Measurements from ENCODE around the gene BRD4. TPM values are rescaled to one million over a fixed set of nuclear protein-coding genes. Genes with fewer than 3 reads are reported as not detected.
"Not testable (repeated sequence)": the region's sequence is repeated elsewhere in the genome, so short reads cannot be mapped to it uniquely, and the experiment has no call there.

Gene BRD4
- total RNA-seq, 4 donors from 2014 or later: 64.8 to 83.2 (median 73.9) TPM

DNA sequence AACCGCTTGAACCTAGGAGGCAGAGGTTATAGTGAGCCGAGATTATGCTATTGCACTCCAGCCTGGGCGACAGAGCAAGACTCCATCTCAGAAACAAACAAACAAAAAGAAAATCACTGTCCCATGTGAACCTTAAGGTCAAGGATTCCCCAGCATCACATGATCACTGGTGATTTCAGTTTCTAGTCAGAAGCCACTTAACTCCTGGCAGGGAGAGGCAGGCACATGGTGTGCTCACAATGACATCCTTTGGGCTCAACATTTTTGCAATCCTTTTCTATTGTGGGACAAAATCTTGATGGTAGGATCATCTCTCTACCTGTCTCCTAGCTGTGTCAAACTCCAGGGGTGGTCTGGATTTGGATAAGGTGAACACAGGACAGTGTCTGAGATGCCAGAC, 35.1 kb upstream of the BRD4 start:
- DNase-seq: no peak
- no peak overlapping the region for H3K27ac ChIP-seq
- in situ Hi-C loops (cut with MboI; ENCODE audit: low sequenced_read_pairs in 4 of 4): loop anchor here in 2 of 4 donors (25.0 kb wide), 2 partner anchors 105 to 195 kb away; no protein-coding TSS in a partner anchor

DNA sequence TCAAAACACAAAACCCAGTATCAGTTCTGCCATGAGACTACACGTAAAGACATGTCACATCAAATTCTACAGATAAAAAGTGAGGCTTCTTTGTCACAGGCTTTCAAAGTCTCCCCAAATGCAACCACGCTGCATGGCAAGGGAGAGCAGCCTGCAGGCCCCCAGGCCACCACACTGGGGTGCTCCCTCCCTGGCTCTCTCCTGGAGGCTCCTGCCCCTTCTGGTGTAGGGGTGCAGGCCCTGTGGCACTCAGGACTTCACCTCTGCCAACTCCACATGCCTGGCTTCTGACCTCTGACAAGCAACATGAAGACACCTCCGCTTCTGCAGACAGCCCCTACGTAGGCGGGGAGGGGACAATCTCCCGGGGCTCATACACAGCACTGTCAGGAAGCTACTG, 32.9 kb upstream of the BRD4 start:
- intact Hi-C loops (cut with DNase I; ENCODE audit: low total_unique reads): no loop called here

More for the DNA sequence above, 35.1 kb upstream of the BRD4 start:
- ATAC-seq: peak in 1 of 2 donors; percentile 30
- no peaks in the 10 kb centered on the region for H3K27me3 ChIP-seq
- H3K4me1 ChIP-seq: peaks cover 0 to 3% of the 10 kb centered on the region in 2 donors
- peaks cover 5 to 77% of the 10 kb centered on the region in 2 donors for H3K36me3 ChIP-seq
- intact Hi-C loops (cut with DNase I; ENCODE audit: low total_unique reads): no loop called here
- no peaks in the 10 kb centered on the region for H3K9me3 ChIP-seq
- no peak overlapping the region for H3K4me3 ChIP-seq
- TF ChIP-seq POLR2A (IDR thresholded peaks at IDR 0.05): no peak
- TF ChIP-seq, protein P1, sequence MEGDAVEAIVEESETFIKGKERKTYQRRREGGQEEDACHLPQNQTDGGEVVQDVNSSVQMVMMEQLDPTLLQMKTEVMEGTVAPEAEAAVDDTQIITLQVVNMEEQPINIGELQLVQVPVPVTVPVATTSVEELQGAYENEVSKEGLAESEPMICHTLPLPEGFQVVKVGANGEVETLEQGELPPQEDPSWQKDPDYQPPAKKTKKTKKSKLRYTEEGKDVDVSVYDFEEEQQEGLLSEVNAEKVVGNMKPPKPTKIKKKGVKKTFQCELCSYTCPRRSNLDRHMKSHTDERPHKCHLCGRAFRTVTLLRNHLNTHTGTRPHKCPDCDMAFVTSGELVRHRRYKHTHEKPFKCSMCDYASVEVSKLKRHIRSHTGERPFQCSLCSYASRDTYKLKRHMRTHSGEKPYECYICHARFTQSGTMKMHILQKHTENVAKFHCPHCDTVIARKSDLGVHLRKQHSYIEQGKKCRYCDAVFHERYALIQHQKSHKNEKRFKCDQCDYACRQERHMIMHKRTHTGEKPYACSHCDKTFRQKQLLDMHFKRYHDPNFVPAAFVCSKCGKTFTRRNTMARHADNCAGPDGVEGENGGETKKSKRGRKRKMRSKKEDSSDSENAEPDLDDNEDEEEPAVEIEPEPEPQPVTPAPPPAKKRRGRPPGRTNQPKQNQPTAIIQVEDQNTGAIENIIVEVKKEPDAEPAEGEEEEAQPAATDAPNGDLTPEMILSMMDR (IDR thresholded peaks at IDR 0.05 in 4 of 5, conservative IDR thresholded peaks at IDR 0.05 in 1 of 5): no peak

DNA sequence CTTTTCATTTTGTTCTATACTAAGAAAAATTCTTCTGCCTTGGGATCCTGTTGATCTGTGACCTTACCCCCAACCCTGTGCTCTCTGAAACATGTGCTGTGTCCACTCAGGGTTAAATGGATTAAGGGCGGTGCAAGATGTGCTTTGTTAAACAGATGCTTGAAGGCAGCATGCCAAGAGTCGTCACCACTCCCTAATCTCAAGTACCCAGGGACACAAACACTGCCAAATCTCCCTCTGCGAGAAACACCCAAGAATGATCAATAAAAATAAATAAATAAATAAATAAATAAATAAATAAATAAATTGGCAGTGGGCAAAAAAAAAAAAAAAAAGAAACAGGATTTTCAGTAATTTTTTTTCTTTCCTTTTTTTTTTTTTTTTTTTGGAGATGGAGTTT, 31.5 kb upstream of the BRD4 start:
- H3K4me1 ChIP-seq; H3K4me3 ChIP-seq; H3K27me3 ChIP-seq; ATAC-seq; intact Hi-C loops (cut with DNase I; ENCODE audit: low total_unique reads); H3K27ac ChIP-seq; H3K9me3 ChIP-seq; DNase-seq: not testable (repeated sequence)
- in situ Hi-C loops (cut with MboI; ENCODE audit: low sequenced_read_pairs in 4 of 4): loop anchor here in 2 of 4 donors (25.0 kb wide), 2 partner anchors 101 to 199 kb away; no protein-coding TSS in a partner anchor
- H3K36me3 ChIP-seq: peaks cover 5 to 75% of the 10 kb centered on the region in 2 donors

More for the DNA sequence above, 32.9 kb upstream of the BRD4 start:
- no peaks in the 10 kb centered on the region for H3K27me3 ChIP-seq
- no peaks in the 10 kb centered on the region for H3K9me3 ChIP-seq
- H3K4me1 ChIP-seq: no peaks in the 10 kb centered on the region
- no peak overlapping the region for H3K4me3 ChIP-seq
- no peak overlapping the region for H3K27ac ChIP-seq
- peaks cover 5 to 75% of the 10 kb centered on the region in 2 donors for H3K36me3 ChIP-seq
- DNase-seq (no peak), ATAC-seq (no peak)
- in situ Hi-C loops (cut with MboI; ENCODE audit: low sequenced_read_pairs in 4 of 4): loop anchor here in 2 of 4 donors (25.0 kb wide), 2 partner anchors 103 to 197 kb away; no protein-coding TSS in a partner anchor
- TF ChIP-seq POLR2A (IDR thresholded peaks at IDR 0.05): no peak
- TF ChIP-seq, protein P1 (IDR thresholded peaks at IDR 0.05 in 4 of 5, conservative IDR thresholded peaks at IDR 0.05 in 1 of 5): no peak

DNA sequence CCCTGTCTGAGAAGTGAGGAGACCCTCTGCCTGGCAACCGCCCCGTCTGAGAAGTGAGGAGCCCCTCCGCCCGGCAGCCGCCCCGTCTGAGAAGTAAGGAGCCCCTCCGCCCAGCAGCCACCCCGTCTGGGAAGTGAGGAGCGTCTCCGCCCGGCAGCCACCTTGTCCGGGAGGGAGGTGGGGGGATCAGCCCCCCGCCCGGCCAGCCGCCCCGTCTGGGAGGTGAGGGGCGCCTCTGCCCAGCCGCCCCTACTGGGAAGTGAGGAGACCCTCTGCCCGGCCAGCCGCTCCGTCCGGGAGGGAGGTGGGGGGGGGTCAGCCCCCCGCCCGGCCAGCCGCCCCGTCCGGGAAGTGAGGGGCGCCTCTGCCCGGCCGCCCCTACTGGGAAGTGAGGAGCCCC, 30.7 kb upstream of the BRD4 start:
- DNase-seq; ATAC-seq; H3K27me3 ChIP-seq; H3K27ac ChIP-seq; H3K4me3 ChIP-seq; H3K4me1 ChIP-seq; H3K9me3 ChIP-seq; intact Hi-C loops (cut with DNase I; ENCODE audit: low total_unique reads): not testable (repeated sequence)
- peaks cover 5 to 75% of the 10 kb centered on the region in 2 donors for H3K36me3 ChIP-seq
- in situ Hi-C loops (cut with MboI; ENCODE audit: low sequenced_read_pairs in 4 of 4): loop anchor here in 2 of 4 donors (25.0 kb wide), 2 partner anchors 101 to 199 kb away; no protein-coding TSS in a partner anchor

DNA sequence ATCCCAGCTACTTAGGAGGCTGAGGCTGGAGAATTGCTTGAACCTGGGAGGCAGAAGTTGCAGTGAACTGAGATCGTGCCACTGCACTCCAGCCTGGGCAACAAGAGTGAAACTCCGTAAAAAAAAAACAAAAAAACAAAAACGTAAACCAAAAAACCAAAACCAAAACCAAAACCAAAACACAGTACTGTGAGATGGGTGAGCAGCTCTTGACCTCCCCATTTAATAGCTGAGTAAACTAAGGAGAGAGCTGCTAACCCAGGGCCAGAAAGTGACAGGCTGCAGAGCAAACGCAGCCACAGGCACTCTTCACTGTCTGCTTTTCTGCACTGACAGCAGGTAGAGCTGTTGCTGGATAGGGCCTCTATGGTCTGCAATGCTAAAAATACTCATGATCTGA, 27.7 kb upstream of the BRD4 start:
- ATAC-seq; intact Hi-C loops (cut with DNase I; ENCODE audit: low total_unique reads); DNase-seq; H3K4me1 ChIP-seq; H3K9me3 ChIP-seq; H3K27me3 ChIP-seq; H3K4me3 ChIP-seq: not testable (repeated sequence)
- peak overlapping the region in 1 of 4 donors; percentile 13 for H3K27ac ChIP-seq
- in situ Hi-C loops (cut with MboI; ENCODE audit: low sequenced_read_pairs in 4 of 4): loop anchor here in 2 of 4 donors (25.0 kb wide), 2 partner anchors 98 to 202 kb away; no protein-coding TSS in a partner anchor
- H3K36me3 ChIP-seq: peaks cover 0 to 79% of the 10 kb centered on the region in 2 donors

DNA sequence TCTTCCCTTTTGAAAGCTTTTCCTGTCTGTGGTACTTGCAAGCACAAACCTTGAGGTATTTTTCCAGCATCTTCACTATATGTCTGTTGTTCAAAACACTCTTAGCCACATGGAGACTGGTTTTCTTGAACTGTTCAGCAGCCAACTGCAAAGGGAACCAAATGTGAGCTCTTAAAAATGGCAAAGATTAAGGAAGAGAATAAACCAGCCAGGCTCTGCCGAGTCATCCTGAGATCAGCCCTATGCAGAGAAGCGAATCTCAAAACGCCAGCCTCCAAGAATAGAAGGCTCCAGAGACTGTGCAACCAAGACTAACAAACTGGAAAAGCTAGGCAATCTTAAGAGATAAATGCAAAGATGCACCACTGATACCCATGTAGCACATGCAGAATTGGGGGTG, 26.6 kb upstream of the BRD4 start:
- no peaks in the 10 kb centered on the region for H3K9me3 ChIP-seq
- TF ChIP-seq POLR2A (IDR thresholded peaks at IDR 0.05): no peak
- TF ChIP-seq, protein P1 (IDR thresholded peaks at IDR 0.05 in 4 of 5, conservative IDR thresholded peaks at IDR 0.05 in 1 of 5): no peak
- in situ Hi-C loops (cut with MboI; ENCODE audit: low sequenced_read_pairs in 4 of 4): loop anchor here in 2 of 4 donors (25.0 kb wide), 2 partner anchors 97 to 203 kb away; no protein-coding TSS in a partner anchor
- intact Hi-C loops (cut with DNase I; ENCODE audit: low total_unique reads): no loop called here
- no peaks in the 10 kb centered on the region for H3K4me1 ChIP-seq
- H3K27me3 ChIP-seq: no peaks in the 10 kb centered on the region
- peak overlapping the region in 1 of 4 donors; percentile 5 for H3K27ac ChIP-seq
- H3K4me3 ChIP-seq: no peak overlapping the region
- no peak for ATAC-seq
- DNase-seq: no peak
- H3K36me3 ChIP-seq: peaks cover 0 to 81% of the 10 kb centered on the region in 2 donors

Data from gastrocnemius medialis (tissue), 4 donors.